HepG2 (cell line): ENCODE results near the gene STK11.

Experiments
- GMEB1 ChIP-seq: sonication (generic); formaldehyde crosslinking; IDR thresholded peaks from 2 replicates; pipeline ENCODE4 v1.5.1; 2020; ENCODE audit warnings: missing genetic modification reagents, mild to moderate bottlenecking, borderline replicate concordance
- PAWR ChIP-seq: sonication (generic); formaldehyde crosslinking; IDR thresholded peaks from 2 replicates; pipeline ENCODE4 v1.4.0; 2020; ENCODE audit warnings: missing genetic modification reagents, mild to moderate bottlenecking, borderline replicate concordance
- TAF1 ChIP-seq: sonication (generic); formaldehyde crosslinking; IDR thresholded peaks from 2 replicates; pipeline ENCODE4 v1.4.0; 2020; ENCODE audit warnings: missing genetic modification reagents
- TCF12 ChIP-seq, 2 experiments: fragments of 450-650 bp in 1 of 2; sonication (generic) in 1 of 2; formaldehyde crosslinking in 1 of 2; IDR thresholded peaks; 2 replicates each; pipeline versions ENCODE4 v1.6.1 to v1.8.0; 2017 to 2022; ENCODE audit warnings: antibody characterized with exemption in 1 of 2, mild to moderate bottlenecking in 1 of 2, missing genetic modification reagents in 1 of 2, moderate library complexity in 1 of 2
- ZSCAN25 ChIP-seq: sonication (generic); formaldehyde crosslinking; IDR thresholded peaks from 2 replicates; pipeline ENCODE4 v1.8.0; 2022; ENCODE audit warnings: mild to moderate bottlenecking, missing genetic modification reagents

GRCh38 chr19:1182727-1183126 lies 22.9 kb upstream of the STK11 start:
- TF ChIP-seq ZSCAN25 (CRISPR knock-in tag) (no peak), TAF1 (no peak), GMEB1 (CRISPR knock-in tag) (no peak), TCF12 (IDR thresholded peaks at IDR 0.05) (no peak), TCF12 (CRISPR knock-in tag; IDR thresholded peaks at IDR 0.05) (no peak), PAWR (CRISPR knock-in tag) (no peak)
